T-helper 1 cell (primary cell): ENCODE data around the gene SORCS1.

Experiments
- DNase-seq, 5 donors: peaks; one replicate each; pipeline ENCODE4 v3.0.0-alpha.2; 2012 to 2020

Gene SORCS1

DNA sequence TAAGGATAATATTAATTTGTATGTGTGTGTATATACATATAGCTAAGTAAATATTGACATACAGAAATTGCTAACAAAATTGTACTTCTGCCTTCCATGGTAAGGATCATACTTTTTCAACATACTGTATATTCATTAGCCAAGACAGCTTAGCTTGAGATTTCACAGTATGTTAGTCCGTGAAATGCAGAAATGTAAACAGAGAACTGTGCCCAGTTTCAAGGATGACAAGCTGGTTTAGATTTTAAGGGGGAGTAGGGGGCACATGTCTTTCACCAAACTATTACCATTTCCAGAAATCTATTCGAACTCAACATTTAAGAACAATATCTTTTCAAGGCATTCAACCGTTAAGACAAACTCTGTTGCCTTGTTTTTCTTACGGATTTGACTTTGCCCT lies 182.2 kb downstream of the SORCS1 start:
- no peak for DNase-seq

DNA sequence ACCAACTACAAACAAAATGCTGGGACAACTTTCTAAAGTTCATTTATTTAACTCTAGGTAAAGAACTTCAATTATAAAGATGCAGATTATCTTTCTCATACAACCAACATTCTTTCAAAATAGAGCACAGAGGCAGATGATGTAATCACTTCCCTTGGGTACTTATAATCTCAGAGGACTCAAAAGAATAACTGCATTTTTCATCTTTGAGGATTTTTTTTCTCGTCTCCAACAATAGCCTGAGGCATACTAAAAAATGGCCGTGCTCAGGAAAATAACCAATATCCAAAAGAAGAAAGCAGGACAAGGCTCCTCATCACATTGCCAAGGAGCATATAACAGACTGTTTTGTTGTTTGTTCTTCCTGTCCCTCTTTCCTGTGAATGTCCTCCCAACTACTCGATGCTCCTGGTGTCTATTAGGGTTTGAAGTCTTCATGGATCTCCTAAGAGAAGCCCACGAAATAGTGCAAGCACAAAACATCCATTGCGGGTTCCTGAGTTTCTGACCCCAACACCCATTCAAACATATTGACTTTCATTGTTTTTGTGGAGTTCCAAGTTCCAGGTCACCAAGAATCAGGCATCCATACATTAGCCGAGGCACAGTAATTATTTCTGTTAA lies 182.9 kb downstream of the SORCS1 start:
- no peak for DNase-seq

DNA sequence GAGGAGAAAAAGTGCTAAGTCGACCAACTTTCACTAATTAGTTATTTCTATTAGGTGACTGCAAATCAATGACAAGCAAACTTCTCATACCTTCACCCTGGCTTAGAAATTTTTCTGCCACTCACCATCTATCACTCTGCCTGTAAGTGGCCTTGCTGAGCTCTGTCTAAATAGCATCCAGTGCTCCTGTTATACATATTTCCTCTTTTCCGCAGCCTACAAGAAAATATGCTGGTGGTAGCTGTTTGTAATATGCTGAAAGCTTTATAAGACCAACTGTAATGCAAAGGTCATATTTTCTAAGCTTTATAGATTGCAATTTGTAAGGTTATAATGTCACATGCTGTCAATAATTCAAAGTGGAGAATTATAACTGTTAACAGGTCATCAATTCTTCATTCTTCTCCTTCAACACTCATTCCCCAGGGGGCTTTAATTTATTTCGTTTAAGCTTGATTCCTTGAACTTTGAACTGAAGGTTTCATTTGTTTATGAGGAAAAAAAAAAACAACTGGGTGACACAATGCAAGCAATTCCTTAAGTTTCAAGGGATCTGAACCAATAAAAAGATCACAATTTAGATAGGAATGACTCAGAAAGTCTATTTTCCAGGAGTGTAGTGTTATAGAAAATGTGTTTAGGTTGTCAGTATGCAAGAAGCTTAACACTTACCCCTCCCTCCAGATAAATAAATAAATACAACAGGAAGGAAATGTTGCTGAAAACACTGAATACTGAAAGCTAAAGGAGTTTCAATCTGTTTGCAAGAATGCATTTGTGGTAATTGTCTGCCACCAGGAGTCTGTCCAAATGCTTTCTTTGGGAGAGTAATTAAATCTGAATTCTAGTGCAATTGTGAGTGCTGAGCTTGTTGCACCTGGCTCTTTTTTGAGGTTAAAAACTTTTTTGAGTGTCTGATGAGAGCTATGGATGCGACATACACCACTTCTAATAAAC lies 183.7 kb downstream of the SORCS1 start:
- DNase-seq, result no peak

DNA sequence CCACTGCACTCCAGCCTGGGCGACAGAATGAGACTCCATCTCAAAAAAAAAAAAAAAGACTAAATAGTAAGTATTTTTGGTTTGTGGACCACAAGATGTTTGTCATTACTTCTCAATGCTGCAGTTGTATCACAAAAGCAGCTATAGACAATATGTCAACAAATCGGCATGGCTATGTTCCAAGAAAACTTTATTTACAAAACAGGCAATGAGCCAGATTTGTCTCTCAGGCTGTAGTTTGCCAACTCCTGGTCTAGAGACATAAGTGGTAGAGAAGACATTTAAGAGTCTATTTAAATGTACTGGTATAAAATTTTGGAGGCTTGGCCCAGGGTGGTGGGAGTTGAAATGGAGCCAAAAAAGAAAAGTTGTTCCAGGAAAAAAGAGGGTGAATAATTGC lies 185.8 kb downstream of the SORCS1 start:
- no peak for DNase-seq

DNA sequence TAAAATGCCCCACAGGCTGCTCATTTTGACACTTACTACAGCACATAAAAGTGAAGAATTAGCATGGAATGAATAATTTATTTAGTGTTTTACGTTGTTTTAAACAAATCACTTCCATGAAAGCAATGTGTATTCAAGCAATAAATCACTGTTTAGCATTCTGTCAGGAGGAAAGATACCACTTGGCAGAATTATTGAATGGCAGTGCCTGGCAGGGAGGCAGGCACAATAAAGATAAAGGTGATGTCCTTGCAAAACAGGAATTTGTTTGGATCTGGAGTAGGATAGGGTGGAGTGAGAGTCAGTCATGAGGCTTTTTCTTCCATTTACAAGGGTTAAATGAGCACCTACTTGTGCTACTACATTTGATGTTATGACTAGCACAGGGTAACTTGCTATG lies 190.8 kb downstream of the SORCS1 start:
- DNase-seq, result no peak

DNA sequence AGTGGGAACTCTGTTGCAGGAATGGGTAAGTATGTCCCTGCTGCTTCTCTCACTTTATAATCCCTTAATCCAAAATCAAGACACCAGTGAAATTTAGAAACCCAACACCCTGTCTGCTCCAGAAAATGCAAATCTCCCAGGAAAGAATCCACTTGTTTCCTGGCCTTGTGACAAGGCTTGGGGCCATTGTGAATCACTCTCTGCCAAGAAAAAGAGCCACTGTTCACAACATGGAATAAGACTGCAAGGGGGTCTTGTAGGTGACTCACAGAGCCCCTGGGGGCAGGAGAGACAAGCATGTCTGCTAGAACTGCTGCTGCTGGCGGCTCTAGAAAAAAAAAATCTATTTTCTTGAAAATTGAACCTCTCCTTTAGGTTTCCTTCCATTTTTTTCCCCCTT lies 191.2 kb downstream of the SORCS1 start:
- no peak for DNase-seq

DNA sequence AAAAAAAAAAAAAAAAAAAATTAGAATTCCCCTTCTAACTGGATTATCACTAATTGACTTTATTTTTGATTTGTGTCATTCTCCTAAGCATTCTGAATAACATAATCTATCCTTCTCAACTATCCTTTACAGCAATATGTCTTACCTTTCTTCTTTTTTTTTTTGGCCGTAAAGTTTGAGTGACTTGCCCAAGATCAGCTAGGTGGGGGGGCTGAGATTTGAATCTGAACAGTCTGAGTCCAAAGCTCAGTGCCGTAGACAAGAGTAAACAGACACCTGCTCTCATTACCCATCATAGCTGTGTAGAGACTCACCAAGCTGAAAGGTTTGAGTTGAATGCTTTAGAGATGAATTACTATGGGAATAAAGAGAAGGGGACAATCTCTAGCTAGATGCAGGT lies 192.1 kb downstream of the SORCS1 start:
- no peak for DNase-seq

DNA sequence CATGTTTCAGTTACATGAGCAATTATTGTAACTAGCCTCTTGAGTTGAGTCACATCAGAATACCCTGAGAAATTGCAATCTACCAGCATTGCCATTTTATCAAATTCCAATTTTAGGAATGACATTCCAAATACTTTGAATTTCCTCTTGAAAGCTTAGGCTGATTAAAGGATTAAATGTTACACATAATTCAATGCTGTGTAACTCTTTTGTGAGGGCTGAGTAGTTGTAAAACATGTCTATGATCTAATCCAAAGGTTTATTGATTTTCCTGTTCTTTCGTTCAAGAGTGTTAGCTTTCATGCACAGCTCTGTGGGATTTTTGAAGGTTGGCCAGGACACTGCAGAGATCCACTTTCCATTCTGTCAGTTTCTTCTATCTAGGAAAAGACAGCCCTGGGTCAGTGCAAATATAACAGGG lies 193.1 kb downstream of the SORCS1 start:
- DNase-seq, result no peak

DNA sequence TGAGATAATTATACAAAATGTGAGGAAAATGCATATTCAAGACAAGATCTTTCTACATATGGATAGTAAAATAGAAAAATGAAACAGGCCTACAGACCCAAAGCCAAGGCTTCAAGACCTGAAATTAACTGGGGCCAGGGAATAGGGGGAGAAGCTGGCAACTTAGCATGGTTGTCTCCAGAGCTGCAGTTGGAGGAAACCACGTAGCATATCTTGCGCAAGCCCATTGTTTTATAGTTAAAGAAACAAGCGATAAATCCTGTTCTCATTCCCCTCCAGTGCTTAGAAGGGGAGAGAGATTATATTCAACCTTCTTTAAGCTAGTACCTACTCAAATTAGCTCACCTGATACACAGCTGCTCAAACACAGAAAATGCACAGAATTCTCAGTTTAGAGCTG lies 197.1 kb downstream of the SORCS1 start:
- no peak for DNase-seq

DNA sequence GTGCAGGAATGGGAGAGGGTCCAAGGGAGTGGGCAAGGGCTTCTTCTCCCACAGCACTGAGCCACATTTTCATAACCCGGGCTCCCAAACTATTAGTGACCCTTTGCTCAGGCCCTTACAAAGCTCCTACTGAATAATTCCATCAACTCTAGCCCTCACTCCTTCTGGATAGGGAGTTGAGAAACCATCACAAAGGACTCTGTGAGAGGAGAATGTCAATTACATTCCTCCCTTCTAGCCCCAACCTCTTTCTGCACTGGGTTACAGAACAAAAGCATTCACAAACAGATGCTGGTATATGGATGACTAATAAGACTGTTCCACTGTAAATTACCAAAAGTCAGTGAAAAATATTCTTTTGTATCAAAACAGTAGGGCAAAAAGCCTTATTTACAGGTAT lies 203.7 kb downstream of the SORCS1 start:
- DNase-seq, result no peak

DNA sequence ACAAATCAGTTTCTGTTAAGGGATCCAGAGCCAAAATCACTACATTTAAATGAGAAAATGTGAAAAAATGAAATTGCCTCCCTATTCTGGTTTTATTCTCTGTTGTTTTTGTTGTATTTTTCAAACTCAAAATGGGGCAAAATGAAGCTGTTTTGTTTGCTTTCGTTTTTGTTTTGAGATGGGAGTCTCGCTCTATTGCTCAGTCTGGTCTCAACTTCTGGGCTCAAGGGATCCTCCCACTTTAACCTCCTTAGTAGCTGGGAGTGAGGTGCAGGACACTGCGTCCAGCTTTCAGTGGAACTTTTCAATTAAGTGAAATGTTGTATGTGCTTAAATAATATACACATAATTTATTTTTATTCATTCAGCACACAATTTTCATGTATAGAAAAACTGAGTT lies 205.0 kb downstream of the SORCS1 start:
- no peak for DNase-seq

DNA sequence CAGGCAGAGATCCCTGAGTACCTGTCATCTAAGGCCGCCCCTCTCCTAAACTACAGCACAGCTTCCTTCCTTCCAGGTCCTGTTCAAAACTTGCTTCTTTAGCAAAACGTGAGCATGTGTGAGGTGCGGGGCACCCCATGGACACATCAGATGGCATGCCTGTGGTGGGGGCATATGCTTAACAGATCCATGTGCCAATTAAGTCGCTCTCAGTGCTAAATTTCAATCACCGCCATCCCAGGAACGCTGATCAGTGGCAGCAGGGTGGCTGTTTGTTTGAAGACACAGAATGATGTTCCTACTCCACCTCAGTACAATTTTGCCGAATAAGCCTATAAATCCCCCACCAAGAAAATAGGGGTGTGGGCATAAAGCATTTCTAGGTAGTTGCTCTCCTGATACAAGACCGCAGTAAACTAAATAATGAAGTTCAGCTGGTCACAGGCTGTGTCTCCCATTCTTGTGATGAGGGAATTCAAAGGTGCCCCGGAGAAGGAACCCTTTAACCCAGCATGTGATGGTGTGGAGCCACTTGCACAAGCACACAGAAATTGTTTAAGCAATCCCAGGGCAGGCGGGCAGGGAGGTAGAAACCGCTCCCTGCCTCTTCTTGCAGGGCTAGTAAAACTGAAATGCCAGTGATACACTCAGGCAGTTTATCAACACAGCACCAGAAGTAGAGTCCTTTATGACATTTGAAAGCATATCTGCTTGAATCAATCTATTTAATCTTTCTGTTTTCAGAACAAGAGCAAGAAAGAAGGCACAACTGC lies 205.7 kb downstream of the SORCS1 start:
- no peak for DNase-seq

DNA sequence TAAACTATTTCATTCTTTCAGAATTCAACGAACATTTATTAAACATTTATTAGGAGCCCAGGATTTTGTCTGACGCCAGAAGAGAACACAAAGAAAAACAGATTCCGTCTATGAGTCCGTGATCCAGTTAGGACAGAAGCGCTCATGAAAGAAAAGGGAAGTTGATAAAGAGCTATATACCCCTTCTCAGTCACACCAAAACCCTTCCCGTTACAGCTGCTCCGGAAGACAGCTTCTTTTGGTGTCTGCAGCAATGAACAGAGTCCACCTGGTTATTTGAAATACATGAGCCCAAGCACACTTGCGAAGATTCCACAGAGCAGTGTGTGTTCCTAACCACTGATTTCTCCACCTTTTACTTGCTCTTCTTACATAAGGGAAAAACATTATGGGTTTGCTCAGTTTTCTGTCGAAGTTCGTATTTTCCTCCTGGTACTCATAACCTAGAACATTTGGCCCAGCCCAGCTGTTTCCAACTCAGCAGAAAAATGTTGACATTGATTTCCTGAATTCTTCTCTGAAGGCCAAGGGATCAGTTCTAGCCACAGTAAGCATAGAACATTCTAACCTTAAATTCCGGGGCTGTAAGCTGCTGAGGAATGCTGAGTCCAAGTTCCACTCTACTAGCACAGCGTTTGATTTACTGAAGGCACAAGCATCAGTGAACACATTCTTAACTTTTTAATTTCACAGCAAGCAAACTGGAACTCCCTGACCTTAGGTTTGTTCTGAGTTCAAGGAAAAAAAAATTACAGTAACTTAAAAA lies 206.5 kb downstream of the SORCS1 start:
- no peak for DNase-seq

DNA sequence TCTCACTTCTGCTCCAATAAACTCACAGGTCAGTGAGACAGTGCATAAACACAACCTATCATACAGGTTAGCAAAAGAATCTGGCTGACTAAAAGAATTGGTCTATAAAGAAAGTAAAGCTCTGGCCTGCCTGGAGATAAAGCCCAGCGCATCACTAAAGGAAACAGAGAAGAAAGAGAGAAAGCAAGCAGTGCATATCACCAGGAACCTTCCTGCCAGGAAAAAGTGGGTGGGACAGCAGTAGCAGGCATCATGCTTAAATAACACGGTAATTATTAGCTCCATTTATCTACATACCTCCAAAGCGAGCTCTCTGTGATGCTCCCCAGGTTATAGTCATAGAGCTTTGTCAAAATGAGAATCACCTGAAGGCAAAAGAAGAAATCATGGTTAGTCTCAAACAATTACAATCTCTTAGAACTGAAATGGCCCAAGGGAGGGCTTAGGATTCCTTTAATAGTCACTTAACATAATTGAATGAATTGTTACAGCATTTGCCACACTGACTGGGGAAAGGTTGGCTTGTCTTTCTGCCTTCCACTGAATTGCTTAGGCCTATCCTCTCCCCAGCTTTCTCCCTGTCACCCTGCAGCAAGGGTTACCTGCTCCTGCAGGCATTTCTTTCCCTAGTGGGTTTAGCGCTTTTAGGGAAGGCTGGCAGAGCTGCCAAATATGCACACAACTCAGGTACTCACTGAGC lies 208.1 kb downstream of the SORCS1 start:
- DNase-seq, result no peak

DNA sequence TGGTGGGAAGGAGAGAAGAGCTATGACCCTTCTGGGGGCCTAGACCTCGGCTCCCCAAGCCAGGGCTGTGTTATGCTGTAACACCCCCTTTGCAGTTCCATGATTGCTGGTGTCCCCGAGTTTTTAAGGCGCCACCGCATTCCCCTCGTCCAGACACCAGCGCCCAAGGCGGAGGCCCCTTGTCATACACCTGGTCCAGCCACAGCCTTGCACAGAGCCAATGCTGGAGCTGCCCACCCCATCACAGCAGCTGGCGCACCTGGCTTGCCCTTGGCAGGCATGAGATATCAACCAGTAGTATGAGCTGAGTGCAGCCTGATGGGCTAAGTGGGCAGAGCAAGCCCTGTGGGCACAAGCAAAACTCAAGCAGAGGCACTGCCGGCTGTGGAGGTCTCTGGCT lies 209.4 kb downstream of the SORCS1 start:
- no peak for DNase-seq

DNA sequence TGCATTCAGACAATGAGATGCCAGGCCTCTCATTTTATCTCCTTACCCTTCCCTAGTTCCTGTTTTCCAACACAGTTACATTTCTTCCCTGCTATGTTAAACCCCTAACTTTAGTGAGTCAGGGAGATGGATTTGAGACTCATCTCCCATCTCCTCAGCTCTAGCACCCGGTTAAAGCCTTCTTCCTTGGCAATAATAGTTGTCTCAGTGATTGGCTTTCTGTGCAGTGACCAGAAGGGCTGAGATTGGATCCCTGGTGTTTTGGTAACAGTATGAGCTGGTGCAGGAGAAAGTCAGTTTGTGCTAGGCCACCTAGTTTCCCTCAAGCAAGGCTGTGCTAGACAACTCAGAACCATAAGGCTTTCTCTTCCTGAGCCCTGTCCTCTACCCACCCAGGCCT lies 212.5 kb downstream of the SORCS1 start:
- no peak for DNase-seq

DNA sequence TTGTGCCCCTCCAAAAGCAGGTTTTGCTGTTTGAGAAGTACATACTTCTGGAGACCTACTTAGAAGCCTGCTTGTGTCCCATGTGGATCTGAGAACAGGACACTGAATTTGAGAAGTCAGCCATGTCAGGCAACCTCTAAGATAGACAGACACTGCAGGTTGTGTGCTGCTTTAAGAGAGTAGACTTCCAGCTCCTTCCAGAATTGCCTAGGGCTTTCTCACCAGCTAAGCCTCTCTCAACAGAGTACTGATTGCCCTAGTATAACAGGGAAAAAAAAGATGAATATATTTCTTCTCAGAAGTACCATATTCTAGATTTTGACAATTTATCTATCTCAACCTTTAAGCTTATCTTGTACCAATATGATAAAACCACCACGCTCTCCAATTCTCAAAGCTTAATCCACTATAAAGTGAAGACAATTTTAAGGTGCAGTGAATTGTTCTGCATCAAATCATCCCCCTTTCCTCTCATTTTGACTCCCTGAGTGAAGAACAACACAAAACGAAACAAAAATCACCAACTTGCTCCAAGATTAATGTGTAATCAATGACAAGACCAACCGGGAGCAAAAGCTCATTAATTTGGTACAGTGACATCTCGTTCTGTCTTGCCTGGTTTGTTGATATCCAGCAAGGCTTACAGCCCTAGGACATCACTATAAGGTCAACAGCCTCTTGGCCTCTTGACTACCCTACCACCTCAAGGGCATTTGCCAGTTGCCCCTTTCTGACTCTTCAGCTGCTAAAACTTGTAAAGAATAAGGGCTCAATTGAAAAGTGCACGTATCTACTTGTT lies 214.6 kb downstream of the SORCS1 start:
- DNase-seq, result no peak

DNA sequence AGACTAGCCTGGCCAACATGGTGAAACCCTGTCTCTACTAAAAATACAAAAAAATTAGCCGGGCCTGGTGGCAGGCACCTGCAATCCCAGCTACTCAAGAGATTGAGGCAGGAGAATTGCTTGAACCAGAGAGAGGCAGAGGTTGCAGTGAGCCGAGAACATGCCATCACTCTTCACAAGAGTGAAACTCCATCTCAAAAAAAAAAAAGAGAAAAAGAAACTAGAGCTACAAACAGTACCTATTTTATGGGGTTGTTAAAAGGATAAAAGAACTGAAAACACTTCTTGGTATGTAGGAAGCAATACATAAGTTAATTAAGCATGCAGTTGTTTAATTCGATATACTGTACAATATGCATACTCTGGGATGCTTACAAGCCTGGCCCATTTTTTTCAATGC lies 216.9 kb downstream of the SORCS1 start:
- DNase-seq, result no peak

DNA sequence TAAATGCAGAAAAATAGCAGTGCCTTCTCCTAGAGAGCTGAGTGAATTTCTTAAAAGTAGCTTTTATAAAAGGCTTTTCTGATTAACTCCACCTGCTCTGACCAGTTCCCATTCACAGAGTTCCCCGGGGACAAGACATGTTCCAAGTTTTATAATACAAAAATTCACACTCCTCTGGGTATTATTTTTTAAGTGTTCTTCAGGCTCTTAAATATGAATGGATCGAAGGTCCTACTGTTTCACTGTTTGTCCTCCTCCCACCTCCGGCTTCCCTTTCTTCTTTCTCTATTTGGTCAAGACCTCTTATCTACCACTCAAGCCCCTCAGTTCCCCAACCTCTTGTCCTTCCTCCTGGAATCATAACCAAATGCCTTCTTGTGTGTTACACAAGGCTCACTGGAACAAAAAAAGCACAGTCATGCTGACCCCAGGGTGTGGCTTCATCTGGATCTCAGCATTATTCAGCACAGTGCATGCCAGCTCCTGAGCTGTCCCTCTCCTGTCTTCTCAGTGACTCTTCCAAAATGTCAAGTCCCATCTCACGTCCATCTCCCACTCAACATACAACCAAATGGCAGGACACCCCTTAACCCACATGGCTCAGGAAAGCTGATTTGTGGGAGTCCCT lies 222.4 kb downstream of the SORCS1 start:
- no peak for DNase-seq

DNA sequence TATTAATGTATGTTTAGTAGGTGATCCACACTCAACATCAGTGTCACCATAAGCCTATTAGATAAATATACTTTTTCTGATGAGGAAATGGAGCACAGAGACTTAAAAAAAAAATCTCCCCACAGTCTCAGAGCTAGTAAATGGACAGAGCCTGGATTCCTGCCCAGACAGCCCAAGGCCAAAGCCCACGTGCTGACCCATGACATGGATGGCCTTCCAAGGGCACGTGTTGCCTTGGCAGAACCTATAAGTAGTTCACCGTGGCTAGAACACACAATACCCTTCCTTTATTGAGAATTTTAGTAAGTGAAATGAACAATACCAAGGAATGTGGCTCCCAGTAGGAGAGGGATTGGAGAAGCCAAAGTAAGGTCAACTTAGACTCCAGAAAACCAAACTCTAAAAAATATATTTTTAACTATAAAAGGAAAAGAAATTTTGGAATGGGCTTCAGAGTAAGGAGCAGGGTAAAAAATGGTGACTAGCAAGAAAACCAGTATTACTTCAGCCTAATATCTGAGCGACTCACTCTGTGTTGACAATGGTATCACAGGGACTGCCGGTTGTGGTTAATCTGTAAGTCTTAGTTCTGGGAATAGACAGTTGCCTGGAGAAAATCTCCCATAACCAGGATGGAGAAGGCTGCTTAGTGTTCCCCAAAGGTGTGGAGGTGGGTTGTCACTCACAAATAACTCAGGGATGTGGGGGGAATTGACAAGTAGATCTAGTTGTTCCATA lies 223.0 kb downstream of the SORCS1 start:
- DNase-seq, result no peak
